Fibroblast of lung (primary cell): Measurements from ENCODE around the gene FIBP. TPM values are rescaled to one million over a fixed set of nuclear protein-coding genes. Genes with fewer than 3 reads are reported as not detected.

Source experiments
- DNase-seq, 2 donors: peaks; one replicate each; pipeline versions ENCODE4 v3.0.0 to v3.0.0-alpha.2; 2010; ENCODE audit warnings: low read depth in 2 of 2
- H2AFZ ChIP-seq: 2 replicates; pipeline ENCODE4 v1.5.1; 2012; ENCODE audit warnings: low read length, control low read depth, inconsistent platforms
- H3K27ac ChIP-seq: 2 replicates; pipeline ENCODE4 v1.5.1; 2011; ENCODE audit warnings: low read length, control low read depth; ENCODE audit not compliant: insufficient read depth
- H3K27me3 ChIP-seq: 2 replicates; pipeline ENCODE4 v1.5.1; 2011; ENCODE audit warnings: mild to moderate bottlenecking, low read length; ENCODE audit not compliant: control insufficient read depth, insufficient read depth
- H3K36me3 ChIP-seq: 2 replicates; pipeline ENCODE4 v1.5.1; 2011; ENCODE audit warnings: low read length; ENCODE audit not compliant: control insufficient read depth, insufficient read depth
- H3K4me1 ChIP-seq: 2 replicates; pipeline ENCODE4 v1.5.1; 2011; ENCODE audit warnings: low read length; ENCODE audit not compliant: control insufficient read depth, insufficient read depth; ENCODE audit errors: extremely low read depth
- H3K4me2 ChIP-seq: 2 replicates; pipeline ENCODE4 v1.5.1; 2011; ENCODE audit warnings: low read length, control low read depth; ENCODE audit not compliant: insufficient read depth; ENCODE audit errors: extremely low read depth
- H3K4me3 ChIP-seq, 4 experiments: fragments of 200-600 bp in 1 of 4; sonication (generic) in 1 of 4; replicated peaks in 1 of 4; 2 replicates each; pipeline ENCODE4 v1.5.1; 2011 to 2016; ENCODE audit warnings: low read length in 4 of 4, low read depth in 3 of 4, mild to moderate bottlenecking in 3 of 4, control low read depth in 2 of 4, inconsistent platforms in 1 of 4, mixed read lengths in 1 of 4; ENCODE audit not compliant: insufficient read depth in 1 of 4; ENCODE audit errors: control extremely low read depth in 1 of 4
- H3K79me2 ChIP-seq: 2 replicates; pipeline ENCODE4 v1.5.1; 2012; ENCODE audit warnings: mild to moderate bottlenecking, low read length, inconsistent platforms; ENCODE audit not compliant: control insufficient read depth, insufficient read depth
- H3K9ac ChIP-seq: 2 replicates; pipeline ENCODE4 v1.5.1; 2011; ENCODE audit warnings: mild to moderate bottlenecking, low read length, control low read depth; ENCODE audit not compliant: insufficient read depth
- H3K9me3 ChIP-seq: 2 replicates; pipeline ENCODE4 v1.5.1; 2012; ENCODE audit warnings: low read depth, low read length; ENCODE audit not compliant: control insufficient read depth, insufficient read depth
- H4K20me1 ChIP-seq: 2 replicates; pipeline ENCODE4 v1.5.1; 2011; ENCODE audit warnings: low read length; ENCODE audit not compliant: control insufficient read depth, insufficient read depth; ENCODE audit errors: extremely low read depth
- CTCF ChIP-seq, 2 donors: IDR thresholded peaks in 1 of 2; conservative IDR thresholded peaks in 1 of 2; 1 replicate in 1 of 2; 2 replicates in 1 of 2; pipeline ENCODE4 v1.5.1; 2011 to 2012; ENCODE audit warnings: low read length in 2 of 2, control low read depth in 1 of 2, inconsistent platforms in 1 of 2, low read depth in 1 of 2, mild to moderate bottlenecking in 1 of 2
- EZH2 ChIP-seq: IDR thresholded peaks from 2 replicates; pipeline ENCODE4 v1.5.1; 2012; ENCODE audit warnings: low read length, control low read depth, mild to moderate bottlenecking; ENCODE audit errors: missing control alignments
- polyA plus RNA-seq, 2 donors: library from polyadenylated mRNA; depleted of rRNA in 1 of 2; stranded (reverse) in 1 of 2; unstranded in 1 of 2; fragments of >200 nt; gene quantifications; 2 replicates each; pipeline ENCODE4 v1.2.1, GENCODE V29; 2011 to 2012; ENCODE audit warnings: missing spikeins in 1 of 2
- total RNA-seq: library from RNA; depleted of rRNA; stranded (reverse); fragments of >200 nt; gene quantifications from 2 replicates; pipeline ENCODE4 v1.2.1, GENCODE V29; 2014

FIBP gene
- total and polyA plus RNA-seq, 2 donors (not counting 1 experiment from before 2014, with no cell fraction given), result 81.0 to 168 TPM

- Histone ChIP-seq H3K4me2 (peak overlapping the region; percentile 96), H3K36me3 (peaks cover 38% of the 10 kb centered on the region), H3K9ac (peak overlapping the region; percentile 65), H2AFZ (no peak overlapping the region), H3K79me2 (peaks cover 40% of the 10 kb centered on the region), H3K4me1 (peaks cover 14% of the 10 kb centered on the region), H3K9me3 (no peaks in the 10 kb centered on the region), H3K27ac (peak overlapping the region; percentile 98), H3K4me3 (peak overlapping the region; percentile 49 to 85 (median 64)), H3K27me3 (no peaks in the 10 kb centered on the region), H4K20me1 (no peaks in the 10 kb centered on the region)
- DNase-seq, result no peak
- no peak for TF ChIP-seq CTCF (conservative IDR thresholded peaks at IDR 0.05 in 1 of 2, IDR thresholded peaks at IDR 0.05 in 1 of 2; ENCODE audit: low read depth in 1 of 2, low read length in 2 of 2)
- no peak for TF ChIP-seq EZH2
Measured at GRCh38 chr11:65886826-65887722, 1.2 kb downstream of the FIBP start.

- TF ChIP-seq CTCF (conservative IDR thresholded peaks at IDR 0.05 in 1 of 2, IDR thresholded peaks at IDR 0.05 in 1 of 2; ENCODE audit: low read depth in 1 of 2, low read length in 2 of 2) (no peak), EZH2 (no peak)
- Histone ChIP-seq H3K36me3 (peaks cover 35% of the 10 kb centered on the region), H3K9ac (no peak overlapping the region), H2AFZ (no peak overlapping the region), H3K9me3 (no peaks in the 10 kb centered on the region), H3K4me1 (peaks cover 14% of the 10 kb centered on the region), H3K4me3 (no peak overlapping the region), H3K27me3 (no peaks in the 10 kb centered on the region), H3K79me2 (peaks cover 29% of the 10 kb centered on the region), H3K27ac (no peak overlapping the region), H4K20me1 (no peaks in the 10 kb centered on the region), H3K4me2 (no peak overlapping the region)
- DNase-seq, result no peak
Measured at GRCh38 chr11:65885808-65886536, 2.3 kb downstream of the FIBP start.

- H4K20me1 ChIP-seq, result no peaks in the 10 kb centered on the region
- H3K4me2 ChIP-seq, result no peak overlapping the region
- peaks cover 25% of the 10 kb centered on the region for H3K79me2 ChIP-seq
- peaks cover 35% of the 10 kb centered on the region for H3K36me3 ChIP-seq
- peaks cover 14% of the 10 kb centered on the region for H3K4me1 ChIP-seq
- no peaks in the 10 kb centered on the region for H3K9me3 ChIP-seq
- H3K27me3 ChIP-seq, result no peaks in the 10 kb centered on the region
- no peak overlapping the region for H3K27ac ChIP-seq
- TF ChIP-seq EZH2 (no peak), CTCF (conservative IDR thresholded peaks at IDR 0.05 in 1 of 2, IDR thresholded peaks at IDR 0.05 in 1 of 2; ENCODE audit: low read depth in 1 of 2, low read length in 2 of 2) (no peak)
- no peak overlapping the region for H3K9ac ChIP-seq
- no peak overlapping the region for H2AFZ ChIP-seq
- DNase-seq, result no peak
- no peak overlapping the region for H3K4me3 ChIP-seq
Measured at GRCh38 chr11:65885231-65885630, 3.0 kb downstream of the FIBP start.
